PFSK-1 (cell line): ENCODE measurements around the gene PKDCC.

Experiments
- FOXP2 ChIP-seq: optimal IDR thresholded peaks from 2 replicates; pipeline ENCODE3; 2011; ENCODE audit warnings: borderline replicate concordance, control low read depth, inconsistent platforms; ENCODE audit not compliant: insufficient read depth; ENCODE audit errors: extremely low read length, extremely low read depth
- POLR2AphosphoS5 ChIP-seq: IDR thresholded peaks from 2 replicates; pipeline ENCODE4 v1.6.1; 2012; ENCODE audit warnings: low read depth, mild to moderate bottlenecking, control low read depth, low read length, moderate library complexity
- REST ChIP-seq, 2 experiments: IDR thresholded peaks; 2 replicates each; pipeline versions ENCODE4 v1.6.1 to v1.8.0; 2011 to 2012; ENCODE audit warnings: low read depth in 2 of 2, low read length in 2 of 2, control low read depth in 1 of 2, inconsistent platforms in 1 of 2, mild to moderate bottlenecking in 1 of 2, moderate library complexity in 1 of 2; ENCODE audit not compliant: insufficient read depth in 1 of 2
- SIN3A ChIP-seq: IDR thresholded peaks from 2 replicates; pipeline ENCODE4 v1.6.1; 2012; ENCODE audit warnings: mild to moderate bottlenecking, low read length, moderate library complexity, borderline replicate concordance; ENCODE audit not compliant: insufficient read depth
- TAF1 ChIP-seq: IDR thresholded peaks from 2 replicates; pipeline ENCODE4 v1.6.1; 2012; ENCODE audit warnings: low read length, control low read depth, borderline replicate concordance; ENCODE audit not compliant: insufficient read depth

- TF ChIP-seq REST (IDR thresholded peaks at IDR 0.05; ENCODE audit: insufficient read depth in 1 of 2, low read depth in 2 of 2, low read length in 2 of 2) (no peak), FOXP2 (no peak), POLR2AphosphoS5 (no peak), SIN3A (no peak), TAF1 (no peak)
These were observed 59.6 kb downstream of the PKDCC start for GRCh38 chr2:42107249-42108042.
